ENCODE data around the gene BEAN1.

Gene BEAN1

GRCh38 chr16:66478733-66479511 is 51.8 kb downstream of the BEAN1 start:
- no peak overlapping the region for H3K4me3 ChIP-seq (replicated peaks; ENCODE audit: insufficient read depth, low read length)
- TF ChIP-seq SPI1 (IDR thresholded peaks at IDR 0.05; ENCODE audit: borderline replicate concordance, low read depth) (peak; percentile 76), REST (IDR thresholded peaks at IDR 0.05; ENCODE audit: insufficient replicate concordance, low read depth) (no peak), GABPA (IDR thresholded peaks at IDR 0.05; ENCODE audit: low read depth) (no peak), POLR2AphosphoS5 (IDR thresholded peaks at IDR 0.05; ENCODE audit: low read depth) (peak; percentile 30; the same call in 1 of the 2 replicates), CTCF (IDR thresholded peaks at IDR 0.05; ENCODE audit: insufficient read depth, low read length) (peak; percentile 98)
- no peaks in the 10 kb centered on the region for H3K27me3 ChIP-seq (ENCODE audit: insufficient read depth, poor library complexity, severe bottlenecking)
- peak overlapping the region; percentile 21; the same call in 1 of the 2 replicates for H3K27ac ChIP-seq (replicated peaks)
- DNase-seq (ENCODE audit: low read depth in 1 of 2, low spot score in 1 of 2) = peak; percentile 61 to 84

- no peak for DNase-seq (ENCODE audit: low read depth in 1 of 2, low spot score in 1 of 2)
- TF ChIP-seq POLR2AphosphoS5 (IDR thresholded peaks at IDR 0.05; ENCODE audit: low read depth) (no peak), REST (IDR thresholded peaks at IDR 0.05; ENCODE audit: insufficient replicate concordance, low read depth) (no peak), GABPA (IDR thresholded peaks at IDR 0.05; ENCODE audit: low read depth) (no peak), CTCF (IDR thresholded peaks at IDR 0.05; ENCODE audit: insufficient read depth, low read length) (no peak), SPI1 (IDR thresholded peaks at IDR 0.05; ENCODE audit: borderline replicate concordance, low read depth) (no peak)
- no peak overlapping the region for H3K27ac ChIP-seq (replicated peaks)
Observed at GRCh38 chr16:66479661-66480264, 52.7 kb downstream of the BEAN1 start.

GRCh38 chr16:66480265-66481080 is 53.4 kb downstream of the BEAN1 start:
- no peak overlapping the region for H3K27ac ChIP-seq (replicated peaks)
- H3K27me3 ChIP-seq (ENCODE audit: insufficient read depth, poor library complexity, severe bottlenecking) = no peaks in the 10 kb centered on the region
- TF ChIP-seq SPI1 (IDR thresholded peaks at IDR 0.05; ENCODE audit: borderline replicate concordance, low read depth) (no peak), GABPA (IDR thresholded peaks at IDR 0.05; ENCODE audit: low read depth) (no peak), REST (IDR thresholded peaks at IDR 0.05; ENCODE audit: insufficient replicate concordance, low read depth) (no peak), CTCF (IDR thresholded peaks at IDR 0.05; ENCODE audit: insufficient read depth, low read length) (no peak), POLR2AphosphoS5 (IDR thresholded peaks at IDR 0.05; ENCODE audit: low read depth) (no peak)
- no peak for DNase-seq (ENCODE audit: low read depth in 1 of 2, low spot score in 1 of 2)
- no peak overlapping the region for H3K4me3 ChIP-seq (replicated peaks; ENCODE audit: insufficient read depth, low read length)

More at GRCh38 chr16:66479661-66480264, 52.7 kb downstream of the BEAN1 start:
- H3K4me3 ChIP-seq (replicated peaks; ENCODE audit: insufficient read depth, low read length) = no peak overlapping the region
- H3K27me3 ChIP-seq (ENCODE audit: insufficient read depth, poor library complexity, severe bottlenecking) = no peaks in the 10 kb centered on the region

Measured in HL-60 (cell line).